ENCODE results near the gene TEDC2. TPM values are rescaled to one million over a fixed set of nuclear protein-coding genes. Genes with fewer than 3 reads are reported as not detected.

The TEDC2 gene
- total RNA-seq, 2 experiments from 2014 or later: 48.0 to 110 TPM

- Histone ChIP-seq H3K36me3 (ENCODE audit: insufficient read depth, low read length) (peaks cover 35% of the 10 kb centered on the region), H3K4me2 (ENCODE audit: low read length) (no peak overlapping the region), H3K9me2 (ENCODE audit: insufficient read depth, low read length) (no peaks in the 10 kb centered on the region), H3K9me3 (ENCODE audit: low read length) (no peaks in the 10 kb centered on the region), H4K20me1 (ENCODE audit: insufficient read depth, low read length) (no peaks in the 10 kb centered on the region), H2AFZ (ENCODE audit: low read length) (no peak overlapping the region), H3K4me3 (ENCODE audit: low read depth, low read length, poor library complexity, severe bottlenecking) (no peak overlapping the region), H3K27ac (ENCODE audit: low read depth, low read length, poor library complexity, severe bottlenecking) (peak overlapping the region; percentile 10), H3K4me1 (ENCODE audit: insufficient read depth, low read length, poor library complexity, severe bottlenecking) (peaks cover 63% of the 10 kb centered on the region), H3K79me2 (ENCODE audit: insufficient read depth, low read depth, low read length) (peaks cover 11% of the 10 kb centered on the region; the same call in 1 of the 2 replicates)
- no TSS peak for BruUV-seq (replicated peaks)
- TF ChIP-seq CTCF (conservative IDR thresholded peaks at IDR 0.05; ENCODE audit: low read length): peak; percentile 66
- no peak for TF ChIP-seq EZH2phosphoT487 (IDR thresholded peaks at IDR 0.05; ENCODE audit: borderline replicate concordance, low read depth, low read length)
- peak; percentile 46 for DNase-seq (ENCODE audit: low spot score)
- intact Hi-C loops (cut with micrococcal nuclease; ENCODE audit: unreplicated experiment): loop anchor here (5.0 kb wide), 1 partner anchor 34 kb away; no protein-coding TSS in a partner anchor
- CTCF ChIA-PET (ENCODE audit: unreplicated experiment): no interaction called here
- POLR2A ChIA-PET: no interaction called here
These were observed 5.9 kb downstream of the TEDC2 start for GRCh38 chr16:2465653-2466415.

- peaks cover 25% of the 10 kb centered on the region for H3K36me3 ChIP-seq (ENCODE audit: insufficient read depth, low read length)
- peak overlapping the region; percentile 64 for H3K4me3 ChIP-seq (ENCODE audit: low read depth, low read length, poor library complexity, severe bottlenecking)
- no peaks in the 10 kb centered on the region for H3K9me3 ChIP-seq (ENCODE audit: low read length)
- no peaks in the 10 kb centered on the region for H3K79me2 ChIP-seq (ENCODE audit: insufficient read depth, low read depth, low read length)
- no peaks in the 10 kb centered on the region for H3K9me2 ChIP-seq (ENCODE audit: insufficient read depth, low read length)
- peak overlapping the region; percentile 91 for H3K4me2 ChIP-seq (ENCODE audit: low read length)
- no peak for TF ChIP-seq CTCF (conservative IDR thresholded peaks at IDR 0.05; ENCODE audit: low read length)
- no peak for TF ChIP-seq EZH2phosphoT487 (IDR thresholded peaks at IDR 0.05; ENCODE audit: borderline replicate concordance, low read depth, low read length)
- ChIA-PET POLR2A (no interaction called here), CTCF (ENCODE audit: unreplicated experiment) (no interaction called here)
- peak overlapping the region; percentile 89 for H3K27ac ChIP-seq (ENCODE audit: low read depth, low read length, poor library complexity, severe bottlenecking)
- H3K4me1 ChIP-seq (ENCODE audit: insufficient read depth, low read length, poor library complexity, severe bottlenecking): peaks cover 63% of the 10 kb centered on the region
- intact Hi-C loops (cut with micrococcal nuclease; ENCODE audit: unreplicated experiment): loop anchor here (5.0 kb wide), 1 partner anchor 35 kb away; no protein-coding TSS in a partner anchor
- peak; percentile 38 for DNase-seq (ENCODE audit: low spot score)
- no TSS peak for BruUV-seq (replicated peaks)
- no peaks in the 10 kb centered on the region for H4K20me1 ChIP-seq (ENCODE audit: insufficient read depth, low read length)
- H2AFZ ChIP-seq (ENCODE audit: low read length): no peak overlapping the region
These were observed 7.0 kb downstream of the TEDC2 start for GRCh38 chr16:2466667-2467527.
